Neural progenitor cell (in vitro differentiated cells): ENCODE data around the gene CPB2. TPM values are rescaled to one million over a fixed set of nuclear protein-coding genes. Genes with fewer than 3 reads are reported as not detected.

ENCODE experiments used
- DNase-seq: peaks from one replicate; pipeline ENCODE4 v3.0.0-alpha.2; 2016; ENCODE audit warnings: low spot score
- H2AFZ ChIP-seq: fragments of 200-600 bp; sonication (generic); replicated peaks from 2 replicates; pipeline ENCODE4 v1.6.1; 2016; ENCODE audit warnings: antibody characterized with exemption
- H3F3A ChIP-seq: fragments of 200-600 bp; sonication (generic); 2 replicates; pipeline ENCODE4 v1.6.1; 2016; ENCODE audit warnings: antibody characterized with exemption, low read depth
- H3K27ac ChIP-seq: fragments of 200-600 bp; sonication (generic); 2 replicates; pipeline ENCODE4 v1.5.1; 2016; ENCODE audit warnings: mild to moderate bottlenecking
- H3K27me3 ChIP-seq: fragments of 200-600 bp; sonication (generic); 2 replicates; pipeline ENCODE4 v1.6.1; 2016; ENCODE audit warnings: mild to moderate bottlenecking, moderate library complexity
- H3K36me3 ChIP-seq: fragments of 200-600 bp; sonication (generic); 2 replicates; pipeline ENCODE4 v1.5.1; 2016
- H3K4me1 ChIP-seq: fragments of 200-600 bp; sonication (generic); 2 replicates; pipeline ENCODE4 v1.6.1; 2016; ENCODE audit warnings: mixed run types
- H3K4me2 ChIP-seq: fragments of 200-600 bp; sonication (generic); 2 replicates; pipeline ENCODE4 v1.6.1; 2016
- H3K4me3 ChIP-seq: fragments of 200-600 bp; sonication (generic); 2 replicates; pipeline ENCODE4 v1.5.1; 2016
- H3K79me2 ChIP-seq: fragments of 200-600 bp; sonication (generic); 2 replicates; pipeline ENCODE4 v1.6.1; 2016; ENCODE audit warnings: low read depth
- H3K9ac ChIP-seq: fragments of 200-600 bp; sonication (generic); 2 replicates; pipeline ENCODE4 v1.6.1; 2016
- H3K9me3 ChIP-seq: fragments of 200-600 bp; sonication (generic); 2 replicates; pipeline ENCODE4 v1.5.1; 2016; ENCODE audit warnings: low read depth
- H4K20me1 ChIP-seq: fragments of 200-600 bp; sonication (generic); 2 replicates; pipeline ENCODE4 v1.6.1; 2016; ENCODE audit warnings: low read depth
- H3K27ac Mint-ChIP-seq: 3 replicates; pipeline ENCODE4 v1.8.0; 2021; ENCODE audit warnings: mixed read lengths
- H3K27me3 Mint-ChIP-seq: 2 replicates; pipeline ENCODE4 v1.8.0; 2022; ENCODE audit warnings: low read depth, mild to moderate bottlenecking, inconsistent platforms, moderate library complexity, mixed read lengths; ENCODE audit not compliant: insufficient read depth
- H3K36me3 Mint-ChIP-seq: 3 replicates; pipeline ENCODE4 v1.8.0; 2021; ENCODE audit warnings: mixed read lengths
- H3K4me1 Mint-ChIP-seq: 3 replicates; pipeline ENCODE4 v1.8.0; 2021; ENCODE audit warnings: mixed read lengths
- H3K4me3 Mint-ChIP-seq: 3 replicates; pipeline ENCODE4 v1.8.0; 2021; ENCODE audit warnings: mild to moderate bottlenecking, moderate library complexity, mixed read lengths
- H3K9me3 Mint-ChIP-seq: 3 replicates; pipeline ENCODE4 v1.8.0; 2020; ENCODE audit warnings: mixed read lengths
- EZH2 ChIP-seq: fragments of 200-600 bp; sonication (generic); IDR thresholded peaks from 2 replicates; pipeline ENCODE4 v1.6.1; 2017; ENCODE audit warnings: antibody characterized with exemption, mild to moderate bottlenecking, moderate library complexity
- EZH2phosphoT487 ChIP-seq: fragments of 200-600 bp; sonication (generic); IDR thresholded peaks from 2 replicates; pipeline ENCODE4 v1.6.1; 2017; ENCODE audit warnings: antibody characterized with exemption
- total RNA-seq: library from RNA; depleted of rRNA; stranded (reverse); fragments of >200 nt; gene quantifications from 2 replicates; pipeline ENCODE4 v1.2.3, GENCODE V29; 2015; ENCODE audit warnings: low replicate concordance
- TF ChIP-seq, protein P1 (sequence below): fragments of 200-600 bp; sonication (generic); IDR thresholded peaks from 2 replicates; pipeline ENCODE4 v1.5.1; 2017; ENCODE audit warnings: antibody characterized with exemption, mild to moderate bottlenecking

CPB2 gene
- total RNA-seq, 1 donor from 2014 or later: not detected

DNA sequence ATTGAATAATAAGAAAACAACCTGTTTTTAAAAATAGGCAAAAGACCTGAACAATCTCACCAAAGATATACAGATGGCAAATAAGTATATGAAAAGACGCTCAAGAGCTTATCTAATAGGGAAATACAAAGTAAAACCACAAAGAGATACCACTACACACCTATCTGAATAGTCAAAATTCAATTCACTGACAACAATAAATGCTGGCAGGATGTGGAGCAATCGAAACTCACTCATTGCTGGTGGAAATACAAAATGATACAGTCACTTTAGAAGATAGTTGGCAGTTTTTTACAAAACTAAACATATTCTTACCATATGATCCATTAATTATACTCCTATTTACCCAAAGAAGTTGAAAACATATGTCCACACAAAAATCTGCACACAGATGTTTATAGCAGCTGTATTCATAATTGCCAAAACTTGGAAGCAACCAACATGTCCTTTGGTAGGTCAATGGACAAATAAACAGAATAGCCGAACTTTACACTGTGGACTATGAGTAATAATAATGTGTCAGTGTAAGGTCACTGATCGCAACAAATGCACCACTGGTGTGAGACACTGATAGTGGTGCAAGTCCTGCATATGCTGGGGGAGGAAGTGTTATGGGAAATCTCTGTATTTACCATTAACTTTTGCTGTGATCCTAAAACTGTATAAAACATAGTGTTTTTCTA lies 73.1 kb downstream of the CPB2 start:
- no peaks in the 10 kb centered on the region for H3K4me1 Mint-ChIP-seq

DNA sequence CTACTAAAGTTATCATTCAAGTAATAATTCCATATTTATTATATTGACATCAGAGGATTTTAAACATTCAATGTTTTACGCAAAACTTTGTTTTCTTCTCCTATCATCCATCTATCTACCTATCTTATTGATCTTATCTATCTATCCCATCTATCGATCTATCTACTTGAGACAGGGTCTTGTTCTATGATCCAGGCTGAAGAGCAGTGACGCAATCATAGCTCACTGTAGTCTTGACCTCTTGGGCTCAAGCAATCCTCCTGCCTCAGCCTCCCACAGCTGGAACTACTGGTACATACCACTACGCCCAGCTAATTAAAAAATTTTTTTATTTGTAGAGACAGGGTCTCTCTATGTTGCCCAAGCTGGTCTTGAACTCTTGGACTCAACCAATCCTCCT lies 79.7 kb downstream of the CPB2 start:
- peaks cover 5% of the 10 kb centered on the region for H3K4me1 Mint-ChIP-seq
- peaks cover 7% of the 10 kb centered on the region for H3K4me1 ChIP-seq
- H3K4me2 ChIP-seq: no peak overlapping the region
- H3K4me3 Mint-ChIP-seq: no peak overlapping the region
- no peak overlapping the region for H3K9ac ChIP-seq
- H4K20me1 ChIP-seq: peaks cover 46% of the 10 kb centered on the region
- DNase-seq: no peak
- H3K4me3 ChIP-seq: no peak overlapping the region
- no peak for TF ChIP-seq EZH2
- no peak for TF ChIP-seq EZH2phosphoT487
- TF ChIP-seq, protein P1, sequence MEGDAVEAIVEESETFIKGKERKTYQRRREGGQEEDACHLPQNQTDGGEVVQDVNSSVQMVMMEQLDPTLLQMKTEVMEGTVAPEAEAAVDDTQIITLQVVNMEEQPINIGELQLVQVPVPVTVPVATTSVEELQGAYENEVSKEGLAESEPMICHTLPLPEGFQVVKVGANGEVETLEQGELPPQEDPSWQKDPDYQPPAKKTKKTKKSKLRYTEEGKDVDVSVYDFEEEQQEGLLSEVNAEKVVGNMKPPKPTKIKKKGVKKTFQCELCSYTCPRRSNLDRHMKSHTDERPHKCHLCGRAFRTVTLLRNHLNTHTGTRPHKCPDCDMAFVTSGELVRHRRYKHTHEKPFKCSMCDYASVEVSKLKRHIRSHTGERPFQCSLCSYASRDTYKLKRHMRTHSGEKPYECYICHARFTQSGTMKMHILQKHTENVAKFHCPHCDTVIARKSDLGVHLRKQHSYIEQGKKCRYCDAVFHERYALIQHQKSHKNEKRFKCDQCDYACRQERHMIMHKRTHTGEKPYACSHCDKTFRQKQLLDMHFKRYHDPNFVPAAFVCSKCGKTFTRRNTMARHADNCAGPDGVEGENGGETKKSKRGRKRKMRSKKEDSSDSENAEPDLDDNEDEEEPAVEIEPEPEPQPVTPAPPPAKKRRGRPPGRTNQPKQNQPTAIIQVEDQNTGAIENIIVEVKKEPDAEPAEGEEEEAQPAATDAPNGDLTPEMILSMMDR: no peak
- H3K79me2 ChIP-seq: peaks cover 62% of the 10 kb centered on the region
- H3K27ac ChIP-seq: no peak overlapping the region
- no peak overlapping the region for H3K27ac Mint-ChIP-seq
- no peaks in the 10 kb centered on the region for H3F3A ChIP-seq
- H3K27me3 Mint-ChIP-seq: no peaks in the 10 kb centered on the region
- peaks cover 8% of the 10 kb centered on the region for H3K36me3 ChIP-seq
- no peaks in the 10 kb centered on the region for H3K27me3 ChIP-seq
- H3K9me3 ChIP-seq: no peaks in the 10 kb centered on the region
- peaks cover 11% of the 10 kb centered on the region for H3K9me3 Mint-ChIP-seq
- H3K36me3 Mint-ChIP-seq: peaks cover 20% of the 10 kb centered on the region
- no peak overlapping the region for H2AFZ ChIP-seq

More for the DNA sequence above, 73.1 kb downstream of the CPB2 start:
- H4K20me1 ChIP-seq: peaks cover 14% of the 10 kb centered on the region
- H3K4me1 ChIP-seq: no peaks in the 10 kb centered on the region
- no peaks in the 10 kb centered on the region for H3K9me3 ChIP-seq
- H3K9ac ChIP-seq: no peak overlapping the region
- Mint-ChIP-seq H3K36me3 (peaks cover 62% of the 10 kb centered on the region), H3K9me3 (peaks cover 25% of the 10 kb centered on the region), H3K27ac (no peak overlapping the region), H3K4me3 (no peak overlapping the region), H3K27me3 (no peaks in the 10 kb centered on the region)
- H3K79me2 ChIP-seq: peaks cover 97% of the 10 kb centered on the region
- TF ChIP-seq, protein P1: no peak
- TF ChIP-seq EZH2: no peak
- H3F3A ChIP-seq: no peaks in the 10 kb centered on the region
- no peak overlapping the region for H3K27ac ChIP-seq
- no peaks in the 10 kb centered on the region for H3K27me3 ChIP-seq
- no peak for DNase-seq
- H2AFZ ChIP-seq: no peak overlapping the region
- no peaks in the 10 kb centered on the region for H3K36me3 ChIP-seq
- H3K4me3 ChIP-seq: no peak overlapping the region
- no peak overlapping the region for H3K4me2 ChIP-seq

DNA sequence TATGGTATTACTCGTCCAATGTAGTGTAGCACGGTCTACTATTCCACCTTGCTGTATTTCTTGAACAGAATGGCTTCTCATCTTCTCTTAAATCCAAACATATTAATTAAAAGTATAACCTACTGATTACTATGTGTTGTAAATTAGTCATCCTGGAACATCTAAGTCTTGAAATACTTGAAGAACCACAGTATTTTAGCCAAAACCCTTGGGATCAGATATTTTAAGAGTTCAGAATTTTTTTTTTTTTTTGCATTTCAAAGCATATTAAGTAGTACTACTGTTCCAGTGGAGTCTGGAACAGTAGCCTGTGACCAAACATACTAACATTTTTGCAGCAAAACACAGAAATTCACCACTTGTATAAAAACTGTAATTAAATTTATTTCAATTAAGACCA lies 82.4 kb downstream of the CPB2 start:
- no peak overlapping the region for H3K4me3 Mint-ChIP-seq

More for the DNA sequence above, 82.4 kb downstream of the CPB2 start:
- H3K27me3 ChIP-seq: no peaks in the 10 kb centered on the region
- peaks cover 46% of the 10 kb centered on the region for H4K20me1 ChIP-seq
- no peaks in the 10 kb centered on the region for H3K9me3 ChIP-seq
- no peak overlapping the region for H3K4me2 ChIP-seq
- peaks cover 38% of the 10 kb centered on the region for H3K79me2 ChIP-seq
- H3K4me1 Mint-ChIP-seq: peaks cover 5% of the 10 kb centered on the region
- H3K9ac ChIP-seq: no peak overlapping the region
- no peak overlapping the region for H3K27ac ChIP-seq
- peaks cover 5% of the 10 kb centered on the region for H3K36me3 Mint-ChIP-seq
- H3F3A ChIP-seq: no peaks in the 10 kb centered on the region
- no peak overlapping the region for H2AFZ ChIP-seq
- peaks cover 7% of the 10 kb centered on the region for H3K4me1 ChIP-seq
- no peaks in the 10 kb centered on the region for H3K27me3 Mint-ChIP-seq
- H3K4me3 ChIP-seq: no peak overlapping the region
- H3K36me3 ChIP-seq: peaks cover 15% of the 10 kb centered on the region
- TF ChIP-seq EZH2 (no peak), EZH2phosphoT487 (no peak)
- TF ChIP-seq, protein P1: no peak
- no peaks in the 10 kb centered on the region for H3K9me3 Mint-ChIP-seq
- no peak overlapping the region for H3K27ac Mint-ChIP-seq
- DNase-seq: no peak
